C4-2B (cell line): ENCODE results near the gene METTL13.

Experiments
- H3K27ac ChIP-seq: fragments of 450-650 bp; 2 replicates; pipeline ENCODE4 v1.5.1; 2017
- CTCF ChIP-seq: fragments of 450-650 bp; conservative IDR thresholded peaks from 2 replicates; pipeline ENCODE4 v1.5.1; 2017; ENCODE audit warnings: mild to moderate bottlenecking
- ZFX ChIP-seq: fragments of 450-650 bp; IDR thresholded peaks from 2 replicates; pipeline ENCODE4 v1.6.1; 2017

METTL13 gene

GRCh38 chr1:171835891-171836290 is 54.4 kb downstream of the METTL13 start:
- no peak overlapping the region for H3K27ac ChIP-seq
- TF ChIP-seq ZFX (no peak), CTCF (no peak)

- TF ChIP-seq CTCF (no peak), ZFX (no peak)
- peak within 1 kb of the TSS; percentile 39 for H3K27ac ChIP-seq
Observed at GRCh38 chr1:171841050-171841910, 59.8 kb downstream of the METTL13 start, which contains the start of gene DNM3. DNM3 (plus strand) TSS chr1:171841498; CDS start chr1:171841657, 159 bp downstream.

GRCh38 chr1:171841931-171842761 is 60.7 kb downstream of the METTL13 start:
- peak overlapping the region; percentile 39; the same call in 1 of the 2 replicates for H3K27ac ChIP-seq
- TF ChIP-seq ZFX = no peak
- no peak for TF ChIP-seq CTCF

GRCh38 chr1:171844381-171844780 is 62.9 kb downstream of the METTL13 start:
- H3K27ac ChIP-seq = no peak overlapping the region
- no peak for TF ChIP-seq CTCF
- no peak for TF ChIP-seq ZFX

DNA sequence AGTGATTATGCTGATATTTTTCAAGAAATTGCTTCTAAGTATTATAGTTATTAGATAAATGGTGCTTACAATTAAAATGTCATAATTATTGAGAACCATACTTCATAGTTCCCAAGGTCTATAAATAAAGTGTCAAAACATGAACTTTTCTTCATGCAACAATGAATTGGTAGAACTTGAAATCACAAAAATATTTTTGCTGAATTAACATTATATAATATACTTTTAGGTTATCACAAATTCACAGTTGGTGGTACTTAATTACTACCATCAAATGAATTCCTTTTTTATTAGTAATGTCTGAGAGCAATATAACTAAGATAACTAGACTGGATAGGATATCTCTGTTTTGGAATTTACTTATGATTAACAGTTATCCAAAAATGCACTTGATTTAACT is 64.5 kb downstream of the METTL13 start:
- TF ChIP-seq ZFX (no peak), CTCF (no peak)
- no peak overlapping the region for H3K27ac ChIP-seq
